Ramos (cell line): ENCODE results near the gene MCEE.
"Not testable (repeated sequence)": the region's sequence is repeated elsewhere in the genome, so short reads cannot be mapped to it uniquely, and the experiment has no call there.

ENCODE experiments used
- in situ Hi-C: fragments of 300-500 bp; cut with MboI; formaldehyde crosslinking; loops from one replicate; pipeline ENCODE4 v1.14.3; 2022; ENCODE audit warnings: low sequenced_read_pairs; ENCODE audit not compliant: unreplicated experiment

The MCEE gene

DNA sequence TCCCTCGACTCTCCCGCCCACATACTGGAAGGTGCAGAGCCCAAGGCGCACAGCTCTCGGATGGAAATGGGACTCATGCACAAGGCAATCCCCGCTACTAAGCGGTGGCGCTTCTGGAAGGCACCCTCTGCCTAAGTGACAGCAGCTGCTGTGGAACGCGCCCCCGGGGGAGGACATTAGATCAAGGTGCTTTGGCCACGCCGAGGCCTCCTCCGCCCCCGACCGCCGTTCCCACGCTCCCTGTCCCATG is 202 bp downstream of the MCEE start:
- in situ Hi-C loops, result no loop called here

DNA sequence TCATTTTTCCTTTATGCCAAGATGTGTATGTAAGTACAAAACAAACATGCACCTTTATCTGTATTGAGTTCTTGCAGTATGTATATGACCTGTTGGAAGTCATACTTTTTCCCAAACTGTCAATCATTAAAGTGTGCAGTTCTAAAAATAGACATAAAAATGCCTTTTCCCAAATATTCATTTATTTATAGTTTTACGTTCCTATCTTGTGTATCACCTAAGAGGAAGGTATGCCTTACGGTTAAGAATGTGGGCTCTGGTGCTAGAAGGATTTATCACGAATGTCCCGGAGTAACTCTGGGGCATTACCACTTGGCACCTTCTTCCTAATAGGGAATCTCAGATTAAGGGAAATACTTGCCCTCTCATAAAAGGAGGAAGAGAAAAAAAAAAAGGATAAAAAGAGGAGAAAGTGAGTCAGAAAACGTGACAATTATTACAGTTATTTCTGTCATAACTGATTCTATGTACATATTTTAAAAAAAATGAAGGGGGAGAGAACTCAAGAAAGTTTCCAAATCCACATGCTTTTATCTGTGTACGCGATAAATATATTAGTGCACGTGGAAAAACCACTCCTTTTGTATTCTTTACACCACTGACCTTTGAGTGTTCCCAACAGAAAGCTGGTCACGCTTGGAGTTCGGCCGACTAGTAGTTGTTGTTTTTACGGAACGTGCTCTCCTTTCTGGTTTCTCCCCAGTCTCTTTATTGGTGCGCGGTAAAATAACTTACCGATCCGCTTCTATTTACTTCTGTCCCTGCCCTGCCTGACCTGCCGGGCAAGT is 721 bp downstream of the MCEE start:
- in situ Hi-C loops, result no loop called here

DNA sequence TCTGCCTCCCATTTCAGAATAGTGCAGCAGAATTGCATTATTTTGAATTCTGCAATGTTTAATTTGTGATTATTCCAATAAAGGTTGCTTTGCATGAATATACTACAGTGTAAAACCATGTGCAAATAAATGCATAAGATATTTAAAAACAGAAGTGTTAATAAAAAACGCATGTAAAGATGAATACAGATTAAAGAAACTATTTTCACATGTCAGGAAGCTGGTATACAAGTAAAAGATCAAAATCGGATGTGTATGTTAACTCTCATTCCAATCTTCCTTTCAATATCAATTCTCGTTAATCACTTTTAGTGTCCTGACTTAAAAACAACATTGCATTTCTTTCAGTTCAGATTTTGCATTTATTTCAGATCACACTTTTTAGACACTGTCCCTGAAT is 3.1 kb downstream of the MCEE start:
- in situ Hi-C loops, result no loop called here

DNA sequence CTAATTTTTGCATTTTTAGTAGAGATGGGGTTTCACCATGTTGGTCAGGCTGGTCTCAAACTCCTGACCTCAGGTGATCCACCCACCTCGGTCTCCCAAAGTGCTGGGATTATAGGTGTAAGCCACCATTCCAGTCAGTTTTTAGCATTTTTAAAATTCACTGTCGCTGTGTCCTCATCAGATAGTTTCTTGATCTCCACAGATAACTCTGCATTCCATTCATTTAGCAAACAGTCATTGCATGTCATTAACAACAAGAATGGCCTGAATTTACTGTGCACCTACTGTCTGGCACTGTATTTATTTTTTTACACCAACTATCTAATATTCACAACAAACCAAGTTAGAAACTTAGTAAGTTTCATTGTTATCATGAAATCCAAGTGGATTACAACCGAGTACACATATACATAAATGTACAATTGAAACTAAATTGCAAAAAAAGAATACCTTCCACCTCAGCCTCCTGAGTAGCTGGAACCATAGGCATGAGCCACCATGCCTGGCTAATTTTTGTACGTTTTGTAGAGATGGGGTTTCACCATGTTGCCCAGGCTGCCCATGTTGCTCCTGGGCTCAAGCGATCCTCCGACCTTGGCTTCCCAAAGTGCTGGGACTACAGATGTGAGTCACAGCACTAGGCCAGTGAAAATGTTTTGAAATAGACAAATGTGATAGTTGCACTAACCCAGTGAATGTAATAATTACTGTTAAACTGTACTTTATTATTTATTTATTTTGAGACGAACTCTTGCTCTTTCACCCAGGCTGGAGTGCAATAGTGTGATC is 4.3 kb downstream of the MCEE start:
- in situ Hi-C loops, result no loop called here

DNA sequence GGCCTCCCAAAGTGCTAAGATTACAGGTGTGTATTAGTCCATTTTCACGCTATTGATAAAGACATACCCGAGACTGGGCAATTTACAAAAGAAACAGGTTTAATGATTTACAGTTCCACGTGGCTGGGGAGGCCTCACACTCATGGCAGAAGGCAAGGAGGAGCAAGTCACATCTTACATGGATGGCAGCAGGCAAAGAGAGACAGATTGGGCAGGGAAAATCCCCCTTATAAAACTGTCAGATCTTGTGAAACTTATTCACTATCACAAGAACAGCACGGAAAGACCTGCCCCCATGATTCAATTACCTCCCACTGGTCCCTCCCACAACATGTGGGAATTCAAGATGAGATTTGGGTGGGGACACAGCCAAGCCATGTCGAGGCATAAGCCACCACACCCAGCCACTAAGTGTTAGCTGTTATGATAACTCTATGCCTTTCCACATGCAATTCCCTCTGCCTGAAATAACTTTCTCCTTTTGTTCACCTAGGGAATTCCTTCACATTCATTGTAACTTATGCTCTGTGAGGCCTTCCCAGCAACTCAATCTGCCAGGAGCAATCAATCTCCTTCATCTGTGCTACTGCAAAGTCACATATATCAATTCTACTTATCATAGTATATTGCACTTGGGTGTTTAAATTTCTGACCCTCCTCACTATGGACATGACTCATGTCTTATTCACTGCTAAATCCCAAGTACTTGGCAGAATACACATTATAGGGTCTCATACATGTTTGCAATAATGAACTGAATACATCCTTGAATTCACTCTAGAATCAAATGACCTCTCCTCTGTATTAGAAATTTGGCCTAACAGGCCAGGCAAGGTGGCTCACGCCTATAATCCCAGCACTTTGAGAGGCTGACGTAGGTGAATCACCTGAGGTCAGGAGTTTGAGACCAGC is 7.4 kb downstream of the MCEE start:
- in situ Hi-C loops, result no loop called here

DNA sequence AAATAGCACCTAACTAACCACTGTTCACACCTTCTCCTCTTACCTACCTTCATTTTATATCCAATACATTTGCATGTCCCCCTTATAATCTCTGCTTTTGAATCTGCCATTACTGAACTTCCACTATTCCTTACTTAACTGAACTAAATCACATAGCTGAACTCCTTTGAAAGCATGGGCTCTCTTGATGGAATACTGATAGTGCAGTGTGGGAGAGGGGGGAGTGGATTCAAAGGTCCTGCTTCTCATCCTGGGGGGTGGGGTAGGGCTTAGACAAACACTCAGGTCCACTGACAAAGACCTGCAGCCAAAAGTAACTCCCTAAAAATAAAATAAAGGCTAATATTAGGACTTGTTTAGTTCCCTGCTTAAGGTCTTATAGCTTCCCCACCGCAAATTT is 8.6 kb downstream of the MCEE start:
- in situ Hi-C loops, result no loop called here

DNA sequence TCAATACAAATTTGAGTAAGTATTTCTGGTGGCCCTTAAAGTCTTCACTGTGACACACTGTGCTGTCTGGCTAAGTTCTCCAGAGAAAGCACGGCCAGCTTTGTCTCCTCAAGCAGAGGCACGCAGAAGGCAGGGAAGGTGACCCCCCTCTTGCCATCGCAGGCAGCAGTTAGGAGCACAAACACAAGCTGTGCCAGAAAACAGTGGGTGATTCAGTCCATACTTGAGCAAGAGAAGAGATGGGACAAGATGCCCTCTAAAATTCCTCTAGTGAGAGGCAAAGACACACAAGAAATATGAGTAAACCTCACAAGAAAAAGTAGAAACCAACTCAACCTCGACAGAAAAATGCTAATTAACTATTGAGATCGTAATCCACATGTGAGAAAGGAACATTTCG is 9.8 kb downstream of the MCEE start:
- in situ Hi-C loops, result no loop called here

DNA sequence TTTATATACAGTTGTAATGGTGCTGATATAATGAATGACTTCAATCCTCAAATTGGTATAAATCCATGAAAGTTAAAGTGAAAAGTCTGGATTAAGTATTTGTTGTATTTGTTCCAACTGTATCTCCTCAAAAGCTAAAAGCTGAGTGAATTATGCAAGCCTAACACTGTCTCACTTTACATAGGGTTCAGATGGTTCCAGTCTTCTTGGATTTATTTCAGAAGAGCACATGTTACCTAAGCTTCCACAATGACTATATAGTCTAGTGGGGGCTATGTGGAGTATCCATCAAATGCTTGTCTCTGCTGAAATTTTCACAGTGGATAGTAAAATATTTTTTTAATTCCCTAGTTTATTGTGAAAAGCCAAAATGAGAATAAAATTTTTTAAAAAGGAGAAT is 13.0 kb downstream of the MCEE start:
- in situ Hi-C loops, result no loop called here

DNA sequence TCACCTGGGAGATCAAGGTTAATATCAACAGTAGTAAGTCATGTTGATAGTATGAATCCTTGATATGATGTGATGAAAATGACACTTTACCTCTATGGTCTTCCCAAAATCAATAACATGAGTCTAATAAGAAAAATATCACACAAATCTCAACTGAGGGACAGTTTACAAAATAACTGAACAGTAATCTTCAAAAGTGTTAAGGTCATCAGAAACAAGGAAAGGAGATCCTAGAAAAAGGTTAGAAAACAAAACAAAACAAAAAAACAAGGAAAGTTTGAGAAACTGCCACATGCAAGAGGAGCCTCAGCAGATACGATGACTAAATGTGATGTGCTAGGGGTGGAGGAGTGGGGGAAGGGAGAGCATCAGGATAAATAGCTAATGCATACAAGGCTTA is 16.2 kb downstream of the MCEE start:
- in situ Hi-C loops, result no loop called here

DNA sequence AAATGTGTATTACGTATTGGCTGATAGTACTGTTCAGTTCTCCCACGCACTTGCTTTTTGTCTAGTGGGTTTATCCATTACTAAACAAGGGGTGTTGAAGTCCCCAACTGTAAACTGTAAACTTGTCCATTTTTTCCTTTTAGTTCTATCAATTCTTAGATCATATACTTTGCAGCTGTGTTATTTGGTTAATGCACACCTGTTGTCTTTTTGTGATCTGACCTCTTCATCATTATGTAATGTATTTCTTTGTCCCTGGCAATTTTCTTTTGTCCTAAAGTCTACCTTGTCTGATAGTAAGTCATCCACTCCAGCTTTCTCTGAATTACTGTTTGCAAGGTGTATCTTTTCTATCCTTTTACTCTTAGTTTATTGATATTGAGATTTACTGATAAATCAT is 21.9 kb downstream of the MCEE start:
- in situ Hi-C loops, result no loop called here

DNA sequence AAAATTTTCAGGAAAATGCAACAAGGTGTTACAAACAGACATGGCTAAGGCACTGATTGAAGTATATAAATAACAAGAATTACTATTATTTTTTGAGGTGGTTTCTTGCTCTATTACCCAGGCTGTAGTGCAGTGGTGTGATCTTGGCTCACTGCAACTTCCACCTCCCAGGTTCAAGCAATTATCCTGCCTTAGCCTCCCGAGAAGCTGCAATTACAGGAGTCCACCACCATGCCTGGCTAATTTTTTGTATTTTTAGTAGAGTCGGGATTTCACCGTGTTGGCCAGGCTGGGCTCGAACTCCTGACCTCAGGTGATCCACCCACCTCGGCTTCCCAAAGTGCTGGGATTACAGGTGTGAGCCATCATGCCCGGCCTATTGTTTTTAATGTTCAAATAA is 23.6 kb downstream of the MCEE start:
- in situ Hi-C loops, result not testable (repeated sequence)

DNA sequence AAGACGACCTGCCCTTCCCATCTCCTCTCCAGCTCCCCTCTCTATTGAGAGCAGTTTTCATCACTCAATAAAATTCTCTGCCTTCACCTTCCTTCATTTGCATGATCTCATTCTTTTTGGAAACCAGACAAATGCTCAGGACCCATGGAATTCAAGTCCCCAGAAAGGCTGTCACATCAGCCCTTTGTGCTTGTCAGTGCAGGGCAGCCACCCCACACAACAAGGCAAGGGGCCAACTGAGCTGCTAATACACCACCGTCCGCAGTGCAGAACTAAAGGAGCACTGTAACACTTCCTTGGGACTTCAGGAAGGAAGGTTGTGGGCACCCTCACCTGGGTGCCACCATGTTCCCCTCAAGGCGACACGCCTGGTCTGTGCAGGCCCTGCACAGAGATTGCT is 26.2 kb downstream of the MCEE start:
- in situ Hi-C loops, result no loop called here

DNA sequence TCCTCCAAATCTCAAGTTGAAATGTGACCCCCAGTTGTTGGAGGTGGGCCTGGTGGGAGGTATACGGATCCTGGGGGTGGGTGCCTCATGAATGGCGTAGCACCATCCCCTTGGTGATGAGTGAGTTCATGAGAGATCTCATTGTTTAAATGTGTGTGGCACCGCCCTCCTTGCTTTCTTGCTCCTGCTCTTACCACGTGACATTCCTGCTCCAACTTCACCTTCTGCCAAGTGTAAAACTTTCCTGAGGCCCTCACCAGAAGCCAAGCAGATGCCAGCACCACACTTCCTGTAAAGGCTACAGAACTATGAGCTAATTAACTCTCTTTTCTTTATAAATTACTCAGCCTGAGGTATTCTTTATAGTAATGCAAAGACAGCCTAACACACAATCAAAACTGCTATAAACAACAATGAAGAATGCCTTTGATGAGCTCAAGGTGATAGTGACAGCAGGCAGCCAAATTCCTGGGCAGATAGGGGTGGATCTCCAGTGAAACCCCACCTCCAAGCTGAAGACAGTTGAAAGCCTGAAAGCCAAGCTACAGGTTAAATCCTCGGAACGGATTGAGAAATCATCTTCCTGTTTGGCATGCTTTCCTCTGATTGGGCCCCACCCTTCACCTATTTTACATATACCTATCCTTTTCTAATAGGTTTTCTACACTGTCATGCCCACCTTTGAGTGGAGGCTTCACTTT is 26.9 kb downstream of the MCEE start:
- in situ Hi-C loops, result no loop called here

DNA sequence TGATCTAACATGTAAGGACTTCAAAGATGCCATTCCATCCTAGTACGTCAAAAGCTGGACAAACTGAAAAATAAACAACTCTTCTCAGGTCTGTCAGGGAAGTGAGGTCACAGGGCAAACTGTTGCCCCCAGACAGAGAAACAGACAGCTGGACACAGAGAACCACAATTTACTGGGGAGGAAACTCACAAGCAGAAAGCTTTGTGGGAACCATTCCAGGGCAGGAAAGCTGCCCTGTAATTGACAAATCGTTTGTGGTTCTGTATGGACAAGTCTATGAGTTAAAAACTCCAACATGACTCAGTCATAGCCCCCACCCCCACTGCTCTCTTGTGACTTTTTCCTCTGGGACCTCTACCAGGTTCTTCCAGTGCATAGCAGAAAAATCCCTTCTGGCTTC is 28.4 kb downstream of the MCEE start:
- in situ Hi-C loops, result no loop called here

DNA sequence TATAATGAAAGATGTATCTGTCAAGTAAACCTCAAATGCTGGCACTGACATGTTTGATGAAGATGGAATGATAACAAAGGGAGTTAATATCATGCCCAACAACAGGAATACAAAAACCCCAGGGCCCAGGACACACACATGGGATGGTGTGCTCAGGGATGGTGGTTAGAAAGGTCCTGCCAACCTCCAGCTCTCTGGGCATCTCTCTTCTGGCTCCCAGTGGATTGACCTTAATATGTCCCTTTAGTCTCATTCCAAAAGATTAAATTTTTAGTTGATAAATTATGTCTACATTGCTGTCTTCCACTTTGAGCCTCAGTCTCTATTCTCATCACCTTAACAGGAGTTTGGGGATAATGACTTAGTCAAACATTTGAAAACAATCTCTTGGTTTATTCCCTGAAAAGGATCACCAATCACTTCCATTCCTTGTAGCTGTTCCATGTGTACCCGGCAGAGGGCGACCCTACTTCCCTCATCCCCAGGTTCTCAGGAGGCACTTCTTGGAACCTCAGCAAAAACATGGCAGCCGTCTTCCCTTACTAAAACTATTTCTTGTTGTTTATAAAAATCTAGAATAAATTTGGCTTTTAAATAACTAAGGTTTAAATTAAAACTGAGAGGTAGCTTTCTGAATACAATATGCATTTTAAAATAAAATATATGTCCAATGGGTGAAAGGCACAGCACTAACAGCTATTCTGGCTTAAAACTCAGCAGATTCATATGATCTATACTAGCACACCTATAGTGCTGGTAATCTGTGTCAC is 29.6 kb downstream of the MCEE start:
- in situ Hi-C loops, result no loop called here

DNA sequence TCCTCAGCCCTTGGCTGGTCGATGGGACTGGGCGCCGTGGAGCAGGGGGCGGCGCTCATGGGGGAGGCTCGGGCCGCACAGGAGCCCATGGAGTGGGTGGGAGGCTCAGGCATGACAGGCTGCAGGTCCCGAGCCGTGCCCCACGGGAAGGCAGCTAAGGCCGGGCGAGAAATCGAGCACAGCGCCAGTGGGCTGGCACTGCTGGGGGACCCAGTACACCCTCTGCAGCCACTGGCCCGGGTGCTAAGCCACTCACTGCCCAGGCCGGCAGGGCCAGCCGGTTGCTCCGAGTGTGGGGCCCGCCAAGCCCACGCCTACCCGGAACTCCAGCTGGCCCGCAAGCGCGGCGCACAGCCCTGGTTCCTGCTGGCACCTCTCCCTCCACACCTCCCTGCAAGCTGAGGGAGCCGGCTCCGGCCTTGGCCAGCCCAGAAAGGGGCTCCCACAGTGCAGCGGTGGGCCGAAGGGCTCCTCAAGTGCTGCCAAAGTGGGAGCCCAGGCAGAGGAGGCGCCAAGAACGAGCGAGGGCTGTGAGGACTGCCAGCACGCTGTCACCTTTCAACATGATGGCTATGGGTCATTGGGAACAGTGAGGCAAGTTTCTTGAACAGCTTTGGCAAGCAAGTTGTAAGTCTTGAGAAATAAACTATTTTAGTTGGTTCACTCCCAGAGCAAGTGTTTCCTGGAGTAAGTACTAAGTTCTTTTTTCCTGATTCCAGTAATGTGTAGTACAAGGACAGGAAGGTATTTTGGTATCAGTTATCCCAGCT is 37.4 kb downstream of the MCEE start:
- in situ Hi-C loops, result not testable (repeated sequence)

DNA sequence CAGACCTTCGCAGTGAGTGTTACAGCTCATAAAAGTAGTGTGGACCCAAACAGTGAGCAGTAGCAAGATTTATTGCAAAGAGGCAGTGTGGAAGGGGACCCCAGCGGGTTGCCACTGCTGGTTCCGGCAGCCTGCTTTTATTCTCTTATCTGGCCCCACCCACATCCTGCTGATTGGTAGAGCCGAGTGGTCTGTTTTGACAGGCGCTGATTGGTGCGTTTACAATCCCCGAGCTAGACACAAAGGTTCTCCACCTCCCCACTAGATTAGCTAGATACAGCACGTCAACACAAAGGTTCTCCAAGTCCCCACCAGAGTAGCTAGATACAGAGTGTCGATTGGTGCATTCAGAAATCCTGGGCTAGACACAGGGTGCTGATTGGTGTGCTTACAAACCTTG is 38.2 kb downstream of the MCEE start:
- in situ Hi-C loops, result not testable (repeated sequence)

DNA sequence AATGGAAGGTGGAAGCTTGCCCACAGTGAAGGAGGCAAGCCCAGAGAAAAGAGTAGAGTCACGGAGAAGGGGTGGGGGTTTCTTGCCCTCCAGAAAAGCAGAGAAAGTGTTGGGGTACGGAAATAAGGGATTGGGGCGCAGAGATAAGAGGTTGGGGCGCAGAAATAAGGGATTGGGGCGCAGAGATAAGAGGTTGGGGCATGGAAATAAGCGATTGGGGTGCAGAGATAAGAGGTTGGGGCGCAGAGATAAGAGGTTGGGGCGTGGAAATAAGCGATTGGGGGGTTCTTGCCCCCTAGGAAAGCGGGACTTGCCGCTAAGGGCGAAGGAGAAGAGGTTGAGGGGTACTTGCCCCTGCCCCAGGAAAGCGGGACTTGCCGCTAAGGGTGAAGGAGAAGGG is 40.6 kb downstream of the MCEE start:
- in situ Hi-C loops, result not testable (repeated sequence)
